ENCODE measurements around the gene ARFGAP2.

ARFGAP2 gene

DNA sequence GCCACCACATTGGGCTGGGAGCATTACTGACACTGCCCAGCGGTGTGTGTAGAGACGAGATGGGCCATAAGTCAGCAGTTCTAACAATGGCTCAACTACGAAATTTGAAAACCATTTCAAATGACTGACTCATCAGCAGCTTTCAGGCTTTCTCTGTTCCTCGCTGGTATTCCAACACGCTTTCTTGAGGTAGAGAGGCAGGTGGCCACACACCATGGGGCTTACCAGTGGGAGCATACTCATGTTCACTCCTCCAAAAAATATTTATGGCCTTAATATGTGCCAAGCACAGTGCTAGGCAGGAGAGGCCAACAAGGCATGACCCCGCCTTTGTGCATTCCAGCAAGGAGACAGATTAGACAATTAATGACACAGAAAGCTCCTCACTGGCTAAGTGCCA, 20.3 kb downstream of the ARFGAP2 start:
- in situ Hi-C loops (cut with MboI; ENCODE audit: low pct_unique_long_range_greater_than_20kb, low sequenced_read_pairs) = loop anchor here (25.0 kb wide), 3 partner anchors 106 to 794 kb away; partner anchors contain the start of genes MADD and NR1H3
- no peak for DNase-seq

DNA sequence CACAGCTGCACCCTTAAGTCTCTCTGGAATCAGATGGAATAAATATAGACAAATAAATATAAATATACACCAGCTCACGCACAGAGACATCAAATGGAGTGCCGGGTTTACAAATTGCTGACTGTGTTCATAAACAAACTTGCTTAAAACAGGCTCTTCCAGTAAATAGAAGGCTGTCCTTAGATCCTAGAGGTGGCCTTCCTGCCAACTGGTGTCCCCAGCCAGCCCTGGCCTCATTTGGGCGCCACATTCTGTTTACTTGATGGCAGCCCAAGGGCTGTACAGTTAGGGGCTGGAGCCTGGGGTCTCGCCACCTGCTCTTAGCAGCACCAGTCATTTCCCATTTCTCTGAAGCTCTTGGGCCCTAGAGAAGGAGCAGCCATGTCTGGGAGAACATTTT, 20.8 kb downstream of the ARFGAP2 start:
- no peak for DNase-seq
- in situ Hi-C loops (cut with MboI; ENCODE audit: low pct_unique_long_range_greater_than_20kb, low sequenced_read_pairs) = loop anchor here (25.0 kb wide), 3 partner anchors 106 to 794 kb away; partner anchors contain the start of genes MADD and NR1H3

DNA sequence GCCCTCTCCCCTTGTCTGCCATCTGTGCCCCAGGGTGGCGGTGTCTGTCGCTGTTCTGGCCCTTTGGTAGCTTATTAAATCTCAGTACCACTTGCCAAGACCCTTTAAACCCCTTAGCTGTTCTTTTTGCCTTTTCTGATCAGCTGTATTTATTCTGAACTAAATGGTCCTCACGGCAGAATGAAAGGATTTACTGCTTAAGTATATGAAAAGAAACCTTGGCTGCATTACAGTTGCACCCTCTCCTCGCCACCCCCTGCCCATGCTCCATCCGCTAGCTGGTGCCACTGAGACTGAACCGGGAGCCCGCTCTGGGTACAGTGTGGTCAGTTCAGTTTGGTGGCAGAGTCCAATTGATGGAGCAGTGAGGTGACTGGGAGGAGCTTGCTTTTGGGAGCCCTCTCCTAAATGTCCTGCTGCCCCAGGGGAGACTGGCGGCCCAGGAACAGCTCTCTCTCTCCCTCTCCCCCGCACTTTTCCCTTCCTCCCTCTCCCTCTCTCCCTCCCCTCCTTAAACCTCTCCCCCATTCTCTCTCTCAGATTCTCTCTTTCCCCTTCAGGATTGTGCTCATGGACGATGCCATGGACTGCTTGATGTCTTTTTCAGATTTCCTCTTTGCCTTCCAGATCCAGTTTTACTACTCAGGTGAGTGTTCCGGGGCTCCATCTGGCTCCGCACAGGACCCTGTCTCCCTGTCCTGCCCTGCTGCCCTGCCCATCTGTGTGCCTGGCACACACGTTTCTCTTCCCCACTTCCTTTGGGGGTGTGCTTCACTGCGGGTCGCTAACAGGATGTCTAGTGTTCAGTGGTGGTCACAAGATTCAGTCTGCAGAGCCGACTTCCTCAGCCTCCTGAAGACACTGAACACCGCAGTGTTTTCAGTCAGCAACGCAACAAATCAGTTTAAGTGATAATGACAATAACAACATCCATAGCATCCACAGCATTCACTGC, 21.8 kb downstream of the ARFGAP2 start:
- peak; percentile 29 for DNase-seq
- in situ Hi-C loops (cut with MboI; ENCODE audit: low pct_unique_long_range_greater_than_20kb, low sequenced_read_pairs) = loop anchor here (25.0 kb wide), 3 partner anchors 107 to 793 kb away; partner anchors contain the start of genes MADD and NR1H3

DNA sequence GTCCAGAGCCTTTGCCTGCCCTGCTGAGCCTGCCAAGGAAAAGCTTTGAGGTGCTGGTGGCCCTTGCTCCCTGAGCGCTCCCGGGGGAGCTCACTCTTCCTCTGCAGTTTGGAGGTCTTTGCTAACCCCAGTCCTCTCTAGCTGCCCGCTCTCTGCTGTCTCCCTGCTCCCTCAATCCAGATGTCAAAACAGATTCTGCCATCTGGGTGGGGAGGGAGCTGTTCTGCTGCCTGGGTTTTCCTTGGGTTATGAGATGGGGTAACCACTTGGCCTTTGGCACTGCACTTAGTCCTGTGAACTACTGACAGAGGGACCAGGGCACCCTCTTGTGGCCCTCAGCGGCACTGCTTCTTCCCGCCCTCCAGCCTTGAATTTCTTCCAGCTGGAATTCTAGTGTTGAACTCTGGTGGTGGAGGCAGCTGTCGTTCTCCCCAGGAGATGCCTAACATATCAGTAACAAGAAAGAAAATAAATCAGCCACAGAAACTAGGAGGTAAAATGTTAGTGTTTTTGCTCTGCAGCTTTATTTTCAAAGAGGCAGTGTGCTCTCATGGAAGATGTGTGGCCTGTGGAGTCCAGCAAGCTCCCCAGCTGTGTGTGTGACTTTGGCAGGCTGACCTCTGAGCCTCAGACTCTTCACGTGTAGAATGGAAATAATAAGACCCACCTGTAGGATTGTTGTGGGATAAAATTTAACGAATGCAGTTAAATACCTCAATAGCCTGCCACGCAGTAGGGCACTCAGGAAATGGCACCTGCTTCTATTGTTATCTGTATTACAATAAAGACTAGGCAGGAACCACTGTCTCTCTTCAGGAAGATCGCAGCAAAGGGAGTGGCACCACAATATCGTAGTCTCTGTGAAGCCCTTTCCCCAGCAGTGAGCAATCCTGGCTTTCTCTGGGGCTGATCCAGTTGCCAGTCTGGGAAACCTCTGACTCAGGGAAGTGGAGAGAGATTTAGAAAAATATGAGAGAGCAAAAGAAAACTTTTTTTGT, 23.4 kb downstream of the ARFGAP2 start:
- peak; percentile 83 for DNase-seq
- in situ Hi-C loops (cut with MboI; ENCODE audit: low pct_unique_long_range_greater_than_20kb, low sequenced_read_pairs) = loop anchor here (25.0 kb wide), 3 partner anchors 109 to 791 kb away; partner anchors contain the start of genes MADD and NR1H3

DNA sequence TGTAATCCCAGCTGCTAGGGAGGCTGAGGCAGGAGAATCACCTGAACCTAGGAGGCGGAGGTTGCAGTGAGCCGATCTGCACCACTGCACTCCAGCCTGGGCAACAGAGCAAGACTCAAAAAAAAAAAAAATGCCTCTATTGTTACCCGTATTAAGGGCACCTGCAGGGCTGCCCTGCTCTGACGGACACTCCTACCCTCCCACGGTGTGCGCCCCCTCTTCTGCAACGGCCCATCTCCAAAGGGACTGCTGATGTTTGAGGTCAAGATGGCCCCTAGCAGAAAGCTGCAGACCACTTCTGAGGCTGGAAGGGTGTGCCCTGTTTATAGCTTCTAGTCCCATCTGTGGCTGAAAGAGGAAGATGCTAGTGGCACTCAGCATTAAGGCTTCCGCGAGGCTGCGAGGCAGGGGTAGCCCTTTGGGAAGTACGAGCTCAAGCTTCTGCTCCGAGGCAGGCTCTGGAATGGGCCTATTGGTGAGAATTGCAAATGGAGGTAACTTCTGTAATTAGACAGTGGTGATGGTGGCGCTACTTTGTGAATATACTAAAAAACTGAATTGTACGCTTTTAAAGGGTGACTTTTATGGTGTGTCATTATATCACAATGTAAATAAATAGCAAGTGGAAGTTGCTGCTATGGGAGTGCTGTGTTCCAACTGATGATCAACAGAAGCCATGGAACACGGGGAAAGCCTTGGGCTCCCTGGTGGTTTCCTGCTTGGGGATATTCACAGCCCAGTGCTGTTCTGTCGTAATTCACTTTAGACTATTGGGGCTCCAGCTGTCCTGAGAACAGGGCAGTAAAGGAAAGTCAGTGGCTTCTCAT, 24.3 kb downstream of the ARFGAP2 start:
- in situ Hi-C loops (cut with MboI; ENCODE audit: low pct_unique_long_range_greater_than_20kb, low sequenced_read_pairs) = loop anchor here (25.0 kb wide), 3 partner anchors 110 to 790 kb away; partner anchors contain the start of genes MADD and NR1H3
- no peak for DNase-seq

DNA sequence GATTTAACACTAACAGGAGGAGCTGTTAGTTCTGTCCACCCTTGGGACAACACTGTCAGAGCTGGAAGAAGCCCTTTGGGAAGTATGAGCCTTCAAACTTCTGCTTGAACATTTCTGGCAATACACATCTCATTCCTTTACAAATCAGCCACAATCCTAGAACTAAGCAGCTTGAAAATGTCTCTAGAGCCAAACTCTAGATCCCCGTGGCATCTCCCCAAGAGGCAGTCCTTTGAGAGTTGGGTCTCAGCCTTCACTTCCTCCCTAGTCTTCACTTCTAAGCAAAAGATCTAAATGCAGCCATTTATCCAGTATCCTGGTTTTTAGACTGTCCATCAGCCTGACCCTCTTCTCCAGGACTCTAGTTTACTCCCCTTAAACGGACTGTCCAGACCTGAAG, 26.9 kb downstream of the ARFGAP2 start:
- no peak for DNase-seq
- in situ Hi-C loops (cut with MboI; ENCODE audit: low pct_unique_long_range_greater_than_20kb, low sequenced_read_pairs) = loop anchor here (25.0 kb wide), 3 partner anchors 113 to 787 kb away; partner anchors contain the start of genes MADD and NR1H3

DNA sequence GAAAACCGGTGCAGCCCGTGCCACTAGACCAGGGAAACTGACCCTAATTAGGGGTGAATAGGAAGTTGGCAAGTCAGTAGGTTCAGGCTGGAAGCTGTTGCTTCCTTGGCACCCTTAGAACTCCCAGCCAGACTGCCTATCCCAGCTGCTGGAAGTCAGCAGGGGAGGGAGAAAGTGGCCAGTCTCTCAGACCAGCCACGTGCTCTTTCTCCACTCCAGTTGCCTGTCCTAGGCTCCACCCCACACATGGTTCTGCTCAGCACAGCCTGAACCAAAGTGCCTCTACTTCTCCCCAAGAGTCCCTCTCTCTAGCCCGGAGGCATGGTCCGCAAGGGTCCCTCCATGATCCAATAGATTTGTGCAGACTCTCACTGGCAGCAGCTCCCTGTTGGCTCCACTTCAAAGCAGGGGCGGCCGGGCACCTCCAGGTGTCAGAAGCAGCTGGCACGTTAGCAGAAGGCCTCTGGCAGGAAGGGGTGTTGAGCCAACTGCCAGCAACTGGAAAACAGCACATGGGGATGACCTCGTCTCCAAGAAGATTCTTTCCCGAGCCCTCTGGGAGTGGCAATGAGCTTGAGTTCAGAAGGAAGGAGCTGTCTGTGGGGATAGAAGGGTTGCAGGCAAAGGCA, 27.7 kb downstream of the ARFGAP2 start:
- in situ Hi-C loops (cut with MboI; ENCODE audit: low pct_unique_long_range_greater_than_20kb, low sequenced_read_pairs) = no loop called here

DNA sequence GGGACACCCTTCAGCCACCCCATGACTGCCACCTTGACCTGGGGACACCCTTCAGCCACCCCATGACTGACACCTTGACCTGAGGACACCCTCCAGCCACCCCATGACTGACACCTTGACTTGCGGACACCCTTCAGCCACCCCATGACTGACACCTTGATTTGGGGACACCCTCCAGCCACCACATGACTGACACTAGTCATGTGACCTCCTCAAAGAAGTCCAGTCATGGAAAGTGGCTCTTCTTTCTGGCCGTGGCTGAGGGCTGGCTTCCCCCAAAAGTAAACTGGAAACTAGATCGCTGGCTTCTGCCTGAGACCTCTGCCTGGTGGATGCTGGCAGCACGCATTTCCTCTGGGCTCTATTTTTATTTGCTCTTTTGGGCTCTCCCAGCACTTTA, 28.4 kb downstream of the ARFGAP2 start:
- DNase-seq = no peak
- in situ Hi-C loops (cut with MboI; ENCODE audit: low pct_unique_long_range_greater_than_20kb, low sequenced_read_pairs) = no loop called here

More for the DNA sequence above, 27.7 kb downstream of the ARFGAP2 start:
- no peak for DNase-seq

DNA sequence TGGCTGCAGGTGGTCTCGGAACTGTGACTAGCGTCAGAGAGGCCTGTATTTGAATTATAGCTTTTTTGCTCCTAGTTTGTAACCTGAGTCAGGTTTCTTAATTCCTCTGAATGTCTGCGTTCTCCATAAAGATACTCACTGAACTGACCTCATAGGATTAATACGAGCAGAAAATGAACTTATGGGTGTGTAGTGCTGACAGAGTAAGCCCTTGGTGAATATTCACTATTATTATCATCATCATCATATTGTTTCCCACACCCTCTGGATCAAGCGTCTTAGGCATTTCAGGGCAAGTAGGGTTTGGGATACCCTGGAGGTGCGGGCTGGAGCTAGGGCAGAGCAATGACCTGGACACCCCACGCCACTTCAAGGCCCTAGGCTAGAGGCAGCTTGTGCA, 29.0 kb downstream of the ARFGAP2 start:
- DNase-seq = no peak
- in situ Hi-C loops (cut with MboI; ENCODE audit: low pct_unique_long_range_greater_than_20kb, low sequenced_read_pairs) = no loop called here

DNA sequence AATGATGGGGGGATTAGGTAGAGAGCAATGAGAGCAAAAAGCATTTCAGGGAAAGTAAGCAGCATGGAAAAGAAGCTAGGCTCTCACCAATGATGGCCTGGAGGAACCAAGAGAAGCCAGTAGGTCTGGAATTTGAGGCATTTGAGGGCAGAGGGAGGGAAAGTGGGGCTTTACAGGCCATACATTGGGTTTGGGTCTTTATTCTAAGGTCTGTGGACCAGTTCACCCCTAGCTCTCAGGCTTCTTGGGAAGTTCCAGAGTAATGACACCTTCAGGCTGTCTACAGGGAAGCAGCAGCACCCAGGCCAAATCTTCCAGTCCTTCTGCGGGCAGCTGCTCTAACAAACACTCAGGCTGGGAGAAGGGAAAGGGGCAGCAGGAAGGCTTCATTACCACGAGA, 29.4 kb downstream of the ARFGAP2 start:
- no peak for DNase-seq
- in situ Hi-C loops (cut with MboI; ENCODE audit: low pct_unique_long_range_greater_than_20kb, low sequenced_read_pairs) = no loop called here

DNA sequence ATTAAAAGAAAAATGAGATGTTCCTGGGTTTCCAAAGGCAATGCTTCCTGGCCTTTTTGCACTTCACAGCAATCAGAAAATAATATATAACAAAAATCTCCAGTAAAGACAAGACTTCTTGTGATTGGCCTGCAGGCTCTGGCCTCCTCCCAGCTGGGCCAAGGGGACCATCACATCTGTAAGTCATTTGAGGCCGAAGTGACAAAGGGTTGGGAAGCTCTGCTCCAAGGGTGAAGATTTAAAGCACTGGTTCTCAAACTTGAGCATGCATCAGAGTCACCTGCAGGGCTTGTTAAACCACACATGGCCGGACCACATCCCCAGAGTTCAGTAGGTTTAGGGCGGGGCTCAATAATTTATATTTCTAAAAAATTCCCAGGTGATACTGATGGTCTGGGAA, 32.1 kb downstream of the ARFGAP2 start:
- in situ Hi-C loops (cut with MboI; ENCODE audit: low pct_unique_long_range_greater_than_20kb, low sequenced_read_pairs) = no loop called here
- DNase-seq = no peak

DNA sequence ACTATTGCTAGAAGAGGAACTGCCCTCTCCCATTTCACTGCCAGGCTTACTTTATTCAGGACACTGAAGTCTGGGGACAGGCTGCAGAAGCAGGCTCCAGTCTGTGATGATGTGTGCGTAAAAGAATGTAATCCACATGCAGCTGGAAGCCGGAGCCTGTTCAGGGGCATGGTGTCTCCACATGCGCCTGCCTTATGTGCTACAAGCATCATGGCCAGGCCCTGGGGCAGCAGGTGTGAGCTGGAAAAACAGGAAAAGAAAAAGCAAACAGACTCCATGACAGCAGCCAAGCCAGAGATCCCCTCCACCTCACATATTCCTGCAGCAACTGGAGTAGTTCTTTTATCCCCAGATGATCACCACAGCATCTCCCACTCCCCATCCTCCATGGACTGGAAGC, 33.4 kb downstream of the ARFGAP2 start:
- no peak for DNase-seq
- in situ Hi-C loops (cut with MboI; ENCODE audit: low pct_unique_long_range_greater_than_20kb, low sequenced_read_pairs) = no loop called here

DNA sequence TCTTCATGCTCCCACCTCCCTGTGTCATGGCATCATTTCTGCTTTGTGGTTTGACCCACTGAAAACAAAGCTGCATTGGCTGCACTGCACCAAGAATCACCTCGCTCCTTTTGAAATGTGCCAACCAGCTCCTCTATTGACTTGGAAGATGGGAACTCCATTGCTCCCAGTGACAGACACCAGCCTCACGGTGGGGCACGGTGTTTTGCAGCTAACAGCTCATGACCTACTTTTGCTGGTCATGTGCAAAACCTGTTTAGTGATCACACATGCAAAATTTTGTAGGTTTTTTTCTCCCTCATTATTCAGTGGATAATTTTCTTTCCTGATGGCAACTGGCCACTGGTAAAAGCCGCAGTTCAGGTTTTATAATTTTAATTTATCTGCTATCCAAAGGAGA, 36.8 kb downstream of the ARFGAP2 start:
- DNase-seq = no peak
- in situ Hi-C loops (cut with MboI; ENCODE audit: low pct_unique_long_range_greater_than_20kb, low sequenced_read_pairs) = no loop called here

DNA sequence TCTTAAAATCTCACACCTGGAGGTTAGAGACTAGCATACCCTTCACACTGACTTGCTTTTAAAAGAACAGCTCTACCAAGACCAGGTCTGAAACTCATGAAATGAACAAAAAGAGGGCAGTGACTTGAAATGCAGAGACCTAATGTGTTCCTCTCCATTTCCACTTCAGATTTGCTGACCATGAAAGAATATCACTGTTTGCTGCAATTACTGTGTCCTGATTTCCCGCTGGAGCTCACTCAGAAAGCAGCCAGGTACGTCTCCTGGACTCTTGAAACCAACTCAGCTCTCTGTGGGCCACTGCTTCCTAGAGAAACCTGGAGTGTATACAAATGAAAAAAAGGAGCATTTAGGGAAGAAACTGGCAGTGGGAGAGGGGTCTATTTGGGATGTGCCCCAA, 39.2 kb downstream of the ARFGAP2 start:
- in situ Hi-C loops (cut with MboI; ENCODE audit: low pct_unique_long_range_greater_than_20kb, low sequenced_read_pairs) = no loop called here
- no peak for DNase-seq

DNA sequence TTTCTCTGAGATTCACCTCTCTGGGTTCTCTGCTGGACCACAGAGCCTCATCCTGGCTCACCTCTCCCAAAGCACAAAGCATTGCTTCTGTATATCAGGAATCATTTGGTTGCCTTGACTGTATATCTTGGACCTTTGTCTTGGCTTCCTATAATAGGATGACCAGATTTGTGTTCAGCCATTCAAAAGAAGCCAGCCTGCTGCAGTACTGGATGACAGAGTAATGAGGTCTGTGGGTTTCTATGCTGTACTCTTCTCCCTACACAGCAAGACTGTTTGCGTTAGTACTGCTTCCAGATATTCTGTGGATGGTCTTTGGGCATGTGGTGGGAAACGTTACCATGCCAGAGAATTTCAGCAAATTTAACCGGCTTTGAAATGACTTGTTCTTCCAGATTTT, 39.8 kb downstream of the ARFGAP2 start:
- in situ Hi-C loops (cut with MboI; ENCODE audit: low pct_unique_long_range_greater_than_20kb, low sequenced_read_pairs) = no loop called here
- DNase-seq = no peak

DNA sequence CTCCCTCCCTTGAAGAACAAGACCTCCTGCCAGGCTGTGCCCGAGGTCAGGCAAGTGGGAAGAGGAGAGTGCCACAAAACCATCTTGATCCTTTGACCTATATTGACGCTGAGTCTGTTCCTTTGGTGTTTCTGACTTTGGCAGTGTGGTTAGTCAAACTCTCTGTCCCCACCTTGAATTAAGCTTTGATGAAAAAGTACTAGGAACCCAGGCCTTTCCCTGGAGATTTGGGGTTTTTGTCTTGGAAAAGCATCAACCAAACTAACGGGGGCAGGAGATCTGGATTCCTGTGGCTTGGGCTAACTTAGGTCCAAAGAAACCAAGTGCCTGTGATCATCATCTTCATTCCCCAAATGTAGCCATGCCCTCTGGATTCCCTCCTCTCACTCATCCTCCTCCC, 40.4 kb downstream of the ARFGAP2 start:
- in situ Hi-C loops (cut with MboI; ENCODE audit: low pct_unique_long_range_greater_than_20kb, low sequenced_read_pairs) = no loop called here

DNA sequence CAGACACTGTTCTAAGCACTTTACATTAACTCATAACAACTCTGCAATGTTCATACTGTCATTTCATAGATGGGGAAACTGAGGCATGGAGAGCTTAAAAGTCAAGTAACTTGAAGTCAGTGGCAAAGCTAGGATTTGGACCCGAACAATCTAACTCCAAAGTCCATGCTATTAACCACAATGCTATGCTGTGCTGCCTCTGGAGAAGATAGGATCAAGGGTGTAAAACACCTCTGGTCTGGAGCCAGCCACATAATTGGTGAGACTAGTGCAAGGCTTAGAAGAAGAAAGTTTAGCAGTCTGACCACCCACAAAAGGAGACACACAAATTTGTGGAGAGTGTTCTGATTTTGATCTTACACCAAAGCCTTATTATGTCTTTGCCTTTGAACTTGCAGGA, 43.7 kb downstream of the ARFGAP2 start:
- in situ Hi-C loops (cut with MboI; ENCODE audit: low pct_unique_long_range_greater_than_20kb, low sequenced_read_pairs) = no loop called here
- DNase-seq = no peak

More for the DNA sequence above, 40.4 kb downstream of the ARFGAP2 start:
- DNase-seq = no peak

DNA sequence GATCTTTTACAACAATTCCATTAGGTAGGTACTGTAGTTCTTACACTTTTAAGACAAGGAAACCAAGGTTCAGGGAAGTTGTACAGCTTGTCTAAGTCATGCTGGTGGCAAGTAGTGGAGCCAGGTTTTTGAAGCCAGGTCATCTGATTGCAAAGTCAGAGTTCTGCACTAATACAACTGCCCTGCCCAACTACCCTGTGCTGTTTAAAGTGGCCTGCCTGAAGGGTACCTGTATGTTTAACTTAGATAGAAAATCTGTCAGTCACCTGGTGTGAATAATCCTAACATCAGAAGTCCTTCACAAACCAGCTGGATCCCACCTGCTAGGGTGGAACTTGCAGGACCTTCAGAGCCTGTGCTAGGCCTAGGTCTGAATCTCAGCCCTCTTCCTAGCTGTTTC, 44.2 kb downstream of the ARFGAP2 start:
- no peak for DNase-seq
- in situ Hi-C loops (cut with MboI; ENCODE audit: low pct_unique_long_range_greater_than_20kb, low sequenced_read_pairs) = no loop called here
